H1 (cell line): ENCODE data around the gene CHRNA9. TPM values are rescaled to one million over a fixed set of nuclear protein-coding genes. Genes with fewer than 3 reads are reported as not detected.

Experiments used
- BACH1 ChIP-seq: IDR thresholded peaks from 2 replicates; pipeline ENCODE4 v1.6.1; 2012; ENCODE audit warnings: low read length, improper control_type of control experiment
- PHF8 ChIP-seq: fragments of 200-600 bp; sonication (generic); conservative IDR thresholded peaks from 2 replicates; pipeline ENCODE4 v1.7.1; 2012; ENCODE audit warnings: low read depth, mild to moderate bottlenecking, inconsistent platforms, low read length, moderate library complexity
- polyA plus RNA-seq, 7 experiments: library from polyadenylated mRNA; depleted of rRNA in 3 of 7; stranded (reverse) in 5 of 7; unstranded in 2 of 7; fragments of >200 nt in 5 of 7; fragments of 200-250 nt in 2 of 7; gene quantifications; 1 replicate in 5 of 7; 2 replicates in 1 of 7; 4 replicates in 1 of 7; pipeline versions ENCODE4 v1.2.1 to v1.2.3, GENCODE V29; 2011 to 2013; ENCODE audit warnings: missing spikeins in 2 of 7, mixed read lengths in 2 of 7
- total RNA-seq: library from RNA; stranded (reverse); fragmentation: NEBNext Ultra II Directional; extraction: Animal tissue kit (Norgen Biotek cat#: 25700); gene quantifications from 2 replicates; pipeline ENCODE4 v1.2.1, GENCODE V29; 2021
- TF ChIP-seq, protein P1 (sequence below): fragments of 300-600 bp; sonication (generic); IDR thresholded peaks from 2 replicates; pipeline ENCODE4 v1.7.1; 2012; ENCODE audit warnings: low read length, moderate library complexity, mild to moderate bottlenecking, inconsistent platforms; ENCODE audit not compliant: insufficient replicate concordance
- TF ChIP-seq, protein P2 (sequence below): IDR thresholded peaks from 2 replicates; pipeline ENCODE4 v1.6.1; 2012; ENCODE audit warnings: inconsistent platforms

Gene CHRNA9
- total and polyA plus RNA-seq, 2 of the 8 experiments (the other 6 are each of a cell fraction or from before 2014, with no cell fraction given): 1.4 to 3.3 TPM

DNA sequence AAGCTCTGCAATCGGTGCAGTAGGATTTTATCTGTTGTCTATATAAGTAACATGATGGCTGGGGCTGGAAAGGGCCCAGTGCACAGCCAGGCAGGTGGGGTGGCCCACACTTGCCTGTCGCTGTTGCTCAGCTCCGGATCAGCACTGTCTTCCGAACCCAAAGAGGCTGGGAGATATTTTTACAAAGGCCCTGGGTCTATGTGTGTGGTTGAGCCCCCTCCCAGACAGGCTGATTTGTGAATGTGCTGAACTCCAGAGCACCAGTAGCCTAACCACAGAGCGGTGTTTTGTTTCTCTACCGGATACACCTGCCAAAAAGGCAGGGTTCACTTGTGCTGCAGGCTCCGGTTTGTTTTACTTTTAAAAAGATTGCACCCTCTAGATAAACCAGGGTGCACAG lies 33.5 kb upstream of the CHRNA9 start (continued):
- TF ChIP-seq, protein P1, sequence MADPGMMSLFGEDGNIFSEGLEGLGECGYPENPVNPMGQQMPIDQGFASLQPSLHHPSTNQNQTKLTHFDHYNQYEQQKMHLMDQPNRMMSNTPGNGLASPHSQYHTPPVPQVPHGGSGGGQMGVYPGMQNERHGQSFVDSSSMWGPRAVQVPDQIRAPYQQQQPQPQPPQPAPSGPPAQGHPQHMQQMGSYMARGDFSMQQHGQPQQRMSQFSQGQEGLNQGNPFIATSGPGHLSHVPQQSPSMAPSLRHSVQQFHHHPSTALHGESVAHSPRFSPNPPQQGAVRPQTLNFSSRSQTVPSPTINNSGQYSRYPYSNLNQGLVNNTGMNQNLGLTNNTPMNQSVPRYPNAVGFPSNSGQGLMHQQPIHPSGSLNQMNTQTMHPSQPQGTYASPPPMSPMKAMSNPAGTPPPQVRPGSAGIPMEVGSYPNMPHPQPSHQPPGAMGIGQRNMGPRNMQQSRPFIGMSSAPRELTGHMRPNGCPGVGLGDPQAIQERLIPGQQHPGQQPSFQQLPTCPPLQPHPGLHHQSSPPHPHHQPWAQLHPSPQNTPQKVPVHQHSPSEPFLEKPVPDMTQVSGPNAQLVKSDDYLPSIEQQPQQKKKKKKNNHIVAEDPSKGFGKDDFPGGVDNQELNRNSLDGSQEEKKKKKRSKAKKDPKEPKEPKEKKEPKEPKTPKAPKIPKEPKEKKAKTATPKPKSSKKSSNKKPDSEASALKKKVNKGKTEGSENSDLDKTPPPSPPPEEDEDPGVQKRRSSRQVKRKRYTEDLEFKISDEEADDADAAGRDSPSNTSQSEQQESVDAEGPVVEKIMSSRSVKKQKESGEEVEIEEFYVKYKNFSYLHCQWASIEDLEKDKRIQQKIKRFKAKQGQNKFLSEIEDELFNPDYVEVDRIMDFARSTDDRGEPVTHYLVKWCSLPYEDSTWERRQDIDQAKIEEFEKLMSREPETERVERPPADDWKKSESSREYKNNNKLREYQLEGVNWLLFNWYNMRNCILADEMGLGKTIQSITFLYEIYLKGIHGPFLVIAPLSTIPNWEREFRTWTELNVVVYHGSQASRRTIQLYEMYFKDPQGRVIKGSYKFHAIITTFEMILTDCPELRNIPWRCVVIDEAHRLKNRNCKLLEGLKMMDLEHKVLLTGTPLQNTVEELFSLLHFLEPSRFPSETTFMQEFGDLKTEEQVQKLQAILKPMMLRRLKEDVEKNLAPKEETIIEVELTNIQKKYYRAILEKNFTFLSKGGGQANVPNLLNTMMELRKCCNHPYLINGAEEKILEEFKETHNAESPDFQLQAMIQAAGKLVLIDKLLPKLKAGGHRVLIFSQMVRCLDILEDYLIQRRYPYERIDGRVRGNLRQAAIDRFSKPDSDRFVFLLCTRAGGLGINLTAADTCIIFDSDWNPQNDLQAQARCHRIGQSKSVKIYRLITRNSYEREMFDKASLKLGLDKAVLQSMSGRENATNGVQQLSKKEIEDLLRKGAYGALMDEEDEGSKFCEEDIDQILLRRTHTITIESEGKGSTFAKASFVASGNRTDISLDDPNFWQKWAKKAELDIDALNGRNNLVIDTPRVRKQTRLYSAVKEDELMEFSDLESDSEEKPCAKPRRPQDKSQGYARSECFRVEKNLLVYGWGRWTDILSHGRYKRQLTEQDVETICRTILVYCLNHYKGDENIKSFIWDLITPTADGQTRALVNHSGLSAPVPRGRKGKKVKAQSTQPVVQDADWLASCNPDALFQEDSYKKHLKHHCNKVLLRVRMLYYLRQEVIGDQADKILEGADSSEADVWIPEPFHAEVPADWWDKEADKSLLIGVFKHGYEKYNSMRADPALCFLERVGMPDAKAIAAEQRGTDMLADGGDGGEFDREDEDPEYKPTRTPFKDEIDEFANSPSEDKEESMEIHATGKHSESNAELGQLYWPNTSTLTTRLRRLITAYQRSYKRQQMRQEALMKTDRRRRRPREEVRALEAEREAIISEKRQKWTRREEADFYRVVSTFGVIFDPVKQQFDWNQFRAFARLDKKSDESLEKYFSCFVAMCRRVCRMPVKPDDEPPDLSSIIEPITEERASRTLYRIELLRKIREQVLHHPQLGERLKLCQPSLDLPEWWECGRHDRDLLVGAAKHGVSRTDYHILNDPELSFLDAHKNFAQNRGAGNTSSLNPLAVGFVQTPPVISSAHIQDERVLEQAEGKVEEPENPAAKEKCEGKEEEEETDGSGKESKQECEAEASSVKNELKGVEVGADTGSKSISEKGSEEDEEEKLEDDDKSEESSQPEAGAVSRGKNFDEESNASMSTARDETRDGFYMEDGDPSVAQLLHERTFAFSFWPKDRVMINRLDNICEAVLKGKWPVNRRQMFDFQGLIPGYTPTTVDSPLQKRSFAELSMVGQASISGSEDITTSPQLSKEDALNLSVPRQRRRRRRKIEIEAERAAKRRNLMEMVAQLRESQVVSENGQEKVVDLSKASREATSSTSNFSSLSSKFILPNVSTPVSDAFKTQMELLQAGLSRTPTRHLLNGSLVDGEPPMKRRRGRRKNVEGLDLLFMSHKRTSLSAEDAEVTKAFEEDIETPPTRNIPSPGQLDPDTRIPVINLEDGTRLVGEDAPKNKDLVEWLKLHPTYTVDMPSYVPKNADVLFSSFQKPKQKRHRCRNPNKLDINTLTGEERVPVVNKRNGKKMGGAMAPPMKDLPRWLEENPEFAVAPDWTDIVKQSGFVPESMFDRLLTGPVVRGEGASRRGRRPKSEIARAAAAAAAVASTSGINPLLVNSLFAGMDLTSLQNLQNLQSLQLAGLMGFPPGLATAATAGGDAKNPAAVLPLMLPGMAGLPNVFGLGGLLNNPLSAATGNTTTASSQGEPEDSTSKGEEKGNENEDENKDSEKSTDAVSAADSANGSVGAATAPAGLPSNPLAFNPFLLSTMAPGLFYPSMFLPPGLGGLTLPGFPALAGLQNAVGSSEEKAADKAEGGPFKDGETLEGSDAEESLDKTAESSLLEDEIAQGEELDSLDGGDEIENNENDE: no peak
- no peak for TF ChIP-seq PHF8
- TF ChIP-seq, protein P2, sequence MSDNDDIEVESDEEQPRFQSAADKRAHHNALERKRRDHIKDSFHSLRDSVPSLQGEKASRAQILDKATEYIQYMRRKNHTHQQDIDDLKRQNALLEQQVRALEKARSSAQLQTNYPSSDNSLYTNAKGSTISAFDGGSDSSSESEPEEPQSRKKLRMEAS: no peak
- TF ChIP-seq BACH1: no peak
